C1 segment of cervical spinal cord (tissue), 14 donors: ENCODE measurements around the gene CASQ2.
A peak's percentile ranks its signal among the peaks of the same experiment; 100 is the strongest.

ENCODE experiments used
- DNase-seq, 14 donors: peaks; one replicate each; lab custom pipeline; 2025; lab: John Stamatoyannopoulos, UW

CASQ2 gene

GRCh38 chr1:115666206-115666605, 102.3 kb downstream of the CASQ2 start:
- DNase-seq: no peak

- no peak for DNase-seq
Observed at GRCh38 chr1:115665319-115666096, 103.0 kb downstream of the CASQ2 start.

GRCh38 chr1:115661157-115661556, 107.4 kb downstream of the CASQ2 start:
- DNase-seq: no peak

GRCh38 chr1:115660151-115660550, 108.4 kb downstream of the CASQ2 start:
- no peak for DNase-seq

- no peak for DNase-seq
Observed at GRCh38 chr1:115658646-115659045, 109.9 kb downstream of the CASQ2 start.

GRCh38 chr1:115656461-115657077, 111.9 kb downstream of the CASQ2 start:
- DNase-seq: no peak

- no peak for DNase-seq
Observed at GRCh38 chr1:115655916-115656315, 112.6 kb downstream of the CASQ2 start.

- no peak for DNase-seq
Observed at GRCh38 chr1:115655306-115655663, 113.2 kb downstream of the CASQ2 start.

GRCh38 chr1:115654663-115655305, 113.7 kb downstream of the CASQ2 start:
- peak in 2 of 14 donors; percentile 32 to 47 for DNase-seq

- DNase-seq: no peak
Observed at GRCh38 chr1:115654125-115654524, 114.4 kb downstream of the CASQ2 start.

- no peak for DNase-seq
Observed at GRCh38 chr1:115652236-115652788, 116.2 kb downstream of the CASQ2 start.

GRCh38 chr1:115651391-115651790, 117.1 kb downstream of the CASQ2 start:
- no peak for DNase-seq

- no peak for DNase-seq
Observed at GRCh38 chr1:115650961-115651360, 117.6 kb downstream of the CASQ2 start.
